Activated naive CD4-positive, alpha-beta T cell treated with anti-CD3 and anti-CD28 coated beads, Interleukin-2, amount 10 ng/mL, durations not matched to agents 7 days and 5 days (primary cell): Measurements from ENCODE around the gene ARMS2.

ENCODE experiments used
- CTCF ChIA-PET: fragments of 350-600 bp; sonication (Branson Sonifier 250); formaldehyde crosslinking; loops from one replicate; lab custom pipeline; 2021; ENCODE audit warnings: antibody characterized with exemption; lab: Charles Lee
- DNase-seq: peaks from one replicate; pipeline ENCODE4 v3.0.0-alpha.2; 2020
- H3K27ac Mint-ChIP-seq: one replicate; pipeline ENCODE4 v1.8.0; 2021; ENCODE audit warnings: mild to moderate bottlenecking, moderate library complexity, mixed read lengths
- H3K27me3 Mint-ChIP-seq: one replicate; pipeline ENCODE4 v1.8.0; 2021; ENCODE audit warnings: mild to moderate bottlenecking, mixed read lengths
- H3K36me3 Mint-ChIP-seq: one replicate; pipeline ENCODE4 v1.8.0; 2021; ENCODE audit warnings: mixed read lengths
- H3K4me1 Mint-ChIP-seq: one replicate; pipeline ENCODE4 v1.8.0; 2021; ENCODE audit warnings: mixed read lengths
- H3K4me3 Mint-ChIP-seq: one replicate; pipeline ENCODE4 v1.8.0; 2021; ENCODE audit warnings: mild to moderate bottlenecking, moderate library complexity, mixed read lengths
- H3K9me3 Mint-ChIP-seq: one replicate; pipeline ENCODE4 v1.8.0; 2021; ENCODE audit warnings: mixed read lengths

The ARMS2 gene

GRCh38 chr10:122461367-122461728, 6.9 kb downstream of the ARMS2 start, which contains the start of gene HTRA1:
HTRA1 (plus strand) TSS chr10:122461553; CDS start chr10:122461653, 100 bp downstream.
- H3K27ac Mint-ChIP-seq, result no peak within 1 kb of the TSS
- DNase-seq, result no peak
- H3K4me3 Mint-ChIP-seq, result peak within 1 kb of the TSS; percentile 54

GRCh38 chr10:122461729-122462532, 7.5 kb downstream of the ARMS2 start:
- CTCF ChIA-PET, result no interaction called here
- H3K4me1 Mint-ChIP-seq, result peaks cover 11% of the 10 kb centered on the region
- H3K9me3 Mint-ChIP-seq, result no peaks in the 10 kb centered on the region
- no peaks in the 10 kb centered on the region for H3K36me3 Mint-ChIP-seq
- DNase-seq, result no peak
- peaks cover 96% of the 10 kb centered on the region for H3K27me3 Mint-ChIP-seq
- H3K27ac Mint-ChIP-seq, result no peak overlapping the region
- H3K4me3 Mint-ChIP-seq, result peak overlapping the region; percentile 54

More at GRCh38 chr10:122461367-122461728, 6.9 kb downstream of the ARMS2 start, which contains the start of gene HTRA1:
- H3K27me3 Mint-ChIP-seq, result peaks cover 94% of the 10 kb centered on the region
- peaks cover 11% of the 10 kb centered on the region for H3K4me1 Mint-ChIP-seq
- H3K36me3 Mint-ChIP-seq, result no peaks in the 10 kb centered on the region
- no peaks in the 10 kb centered on the region for H3K9me3 Mint-ChIP-seq
- CTCF ChIA-PET, result no interaction called here

GRCh38 chr10:122462533-122463465, 8.3 kb downstream of the ARMS2 start:
- Mint-ChIP-seq H3K27me3 (peaks cover 91% of the 10 kb centered on the region), H3K36me3 (no peaks in the 10 kb centered on the region), H3K9me3 (no peaks in the 10 kb centered on the region), H3K27ac (peak overlapping the region; percentile 45), H3K4me1 (peaks cover 11% of the 10 kb centered on the region), H3K4me3 (peak overlapping the region; percentile 54)
- DNase-seq, result peak; percentile 23
- CTCF ChIA-PET, result no interaction called here

- Mint-ChIP-seq H3K4me3 (no peak overlapping the region), H3K27ac (no peak overlapping the region), H3K36me3 (no peaks in the 10 kb centered on the region), H3K27me3 (peaks cover 83% of the 10 kb centered on the region), H3K9me3 (no peaks in the 10 kb centered on the region), H3K4me1 (peaks cover 11% of the 10 kb centered on the region)
- DNase-seq, result no peak
- CTCF ChIA-PET, result no interaction called here
Observed at GRCh38 chr10:122463466-122464249, 9.2 kb downstream of the ARMS2 start.

GRCh38 chr10:122464250-122464510, 9.7 kb downstream of the ARMS2 start:
- Mint-ChIP-seq H3K4me1 (peaks cover 11% of the 10 kb centered on the region), H3K27me3 (peaks cover 83% of the 10 kb centered on the region), H3K27ac (no peak overlapping the region), H3K4me3 (no peak overlapping the region), H3K36me3 (no peaks in the 10 kb centered on the region), H3K9me3 (no peaks in the 10 kb centered on the region)
- CTCF ChIA-PET, result interaction anchor here (0.6 kb wide), 1 partner anchor 167 kb away, joined by 3 read pairs; no protein-coding TSS in a partner anchor
- no peak for DNase-seq

- H3K36me3 Mint-ChIP-seq, result no peaks in the 10 kb centered on the region
- CTCF ChIA-PET, result interaction anchor here (0.6 kb wide), 1 partner anchor 167 kb away, joined by 3 read pairs; no protein-coding TSS in a partner anchor
- H3K4me1 Mint-ChIP-seq, result peaks cover 11% of the 10 kb centered on the region
- H3K27ac Mint-ChIP-seq, result no peak overlapping the region
- H3K9me3 Mint-ChIP-seq, result no peaks in the 10 kb centered on the region
- DNase-seq, result no peak
- no peak overlapping the region for H3K4me3 Mint-ChIP-seq
- peaks cover 82% of the 10 kb centered on the region for H3K27me3 Mint-ChIP-seq
Observed at GRCh38 chr10:122464586-122464985, 10.1 kb downstream of the ARMS2 start.

GRCh38 chr10:122465401-122466040, 11.1 kb downstream of the ARMS2 start:
- no peak for DNase-seq
- Mint-ChIP-seq H3K36me3 (no peaks in the 10 kb centered on the region), H3K27me3 (peaks cover 76% of the 10 kb centered on the region), H3K9me3 (no peaks in the 10 kb centered on the region), H3K4me1 (peaks cover 11% of the 10 kb centered on the region), H3K4me3 (no peak overlapping the region), H3K27ac (no peak overlapping the region)
- CTCF ChIA-PET, result no interaction called here

GRCh38 chr10:122466951-122467381, 12.5 kb downstream of the ARMS2 start:
- Mint-ChIP-seq H3K27ac (no peak overlapping the region), H3K4me1 (peaks cover 9% of the 10 kb centered on the region), H3K9me3 (no peaks in the 10 kb centered on the region), H3K36me3 (no peaks in the 10 kb centered on the region), H3K4me3 (no peak overlapping the region), H3K27me3 (peaks cover 76% of the 10 kb centered on the region)
- DNase-seq, result no peak
- CTCF ChIA-PET, result interaction anchor here (0.6 kb wide), 1 partner anchor 329 kb away, joined by 3 read pairs; no protein-coding TSS in a partner anchor

- no peak for DNase-seq
- H3K4me3 Mint-ChIP-seq, result no peak overlapping the region
- H3K4me1 Mint-ChIP-seq, result peaks cover 4% of the 10 kb centered on the region
- H3K27me3 Mint-ChIP-seq, result peaks cover 69% of the 10 kb centered on the region
- CTCF ChIA-PET, result no interaction called here
- no peaks in the 10 kb centered on the region for H3K36me3 Mint-ChIP-seq
- no peak overlapping the region for H3K27ac Mint-ChIP-seq
- H3K9me3 Mint-ChIP-seq, result no peaks in the 10 kb centered on the region
Observed at GRCh38 chr10:122467701-122468100, 13.2 kb downstream of the ARMS2 start.

GRCh38 chr10:122468307-122468925, 14.0 kb downstream of the ARMS2 start:
- H3K27me3 Mint-ChIP-seq, result peaks cover 66% of the 10 kb centered on the region
- DNase-seq, result no peak
- CTCF ChIA-PET, result no interaction called here
- no peaks in the 10 kb centered on the region for H3K9me3 Mint-ChIP-seq
- H3K27ac Mint-ChIP-seq, result no peak overlapping the region
- no peaks in the 10 kb centered on the region for H3K36me3 Mint-ChIP-seq
- no peak overlapping the region for H3K4me3 Mint-ChIP-seq
- no peaks in the 10 kb centered on the region for H3K4me1 Mint-ChIP-seq

- no peak for DNase-seq
- H3K4me1 Mint-ChIP-seq, result peaks cover under 1% of the 10 kb centered on the region
- CTCF ChIA-PET, result interaction anchor here (1.3 kb wide), 1 partner anchor 22 kb away, joined by 3 read pairs; no protein-coding TSS in a partner anchor
- no peak overlapping the region for H3K27ac Mint-ChIP-seq
- peaks cover 65% of the 10 kb centered on the region for H3K27me3 Mint-ChIP-seq
- H3K9me3 Mint-ChIP-seq, result no peaks in the 10 kb centered on the region
- no peaks in the 10 kb centered on the region for H3K36me3 Mint-ChIP-seq
- no peak overlapping the region for H3K4me3 Mint-ChIP-seq
Observed at GRCh38 chr10:122468926-122469781, 14.7 kb downstream of the ARMS2 start.

- Mint-ChIP-seq H3K4me3 (no peak overlapping the region), H3K36me3 (no peaks in the 10 kb centered on the region), H3K9me3 (no peaks in the 10 kb centered on the region), H3K27ac (no peak overlapping the region), H3K27me3 (peaks cover 63% of the 10 kb centered on the region), H3K4me1 (peaks cover 5% of the 10 kb centered on the region)
- CTCF ChIA-PET, result interaction anchor here (1.3 kb wide), 1 partner anchor 21 kb away, joined by 3 read pairs; no protein-coding TSS in a partner anchor
- no peak for DNase-seq
Observed at GRCh38 chr10:122469848-122470247, 15.4 kb downstream of the ARMS2 start.
